Dermis blood vessel endothelial cell (primary cell): ENCODE measurements around the gene RBM33. TPM values are rescaled to one million over a fixed set of nuclear protein-coding genes. Genes with fewer than 3 reads are reported as not detected.

ENCODE experiments used
- total RNA-seq: library from RNA; depleted of rRNA; stranded (reverse); fragments of >200 nt; gene quantifications from 2 replicates; pipeline ENCODE4 v1.2.3, GENCODE V29; 2014

The RBM33 gene
- total RNA-seq, 1 donor from 2014 or later: 23.1 TPM

Other genes starting within 250 kb of the RBM33 start
- gene EN2, start 186.5 kb upstream of the RBM33 start, total RNA-seq: not detected in 2 replicates
- gene CNPY1, start 98.1 kb upstream of the RBM33 start, total RNA-seq: not detected in 2 replicates
- 0.05 TPM in 1 of 2 replicates, not detected in the other for gene SHH, start 167.8 kb downstream of the RBM33 start, total RNA-seq